CD1c-positive myeloid dendritic cell (primary cell): Measurements from ENCODE around the gene ADAM33.
A peak's percentile ranks its signal among the peaks of the same experiment; 100 is the strongest.

Experiments used
- DNase-seq: peaks from one replicate; pipeline ENCODE4 v3.0.0-alpha.2; 2016; ENCODE audit errors: extremely low spot score

ADAM33 gene

GRCh38 chr20:3667434-3668037 lies 14.3 kb downstream of the ADAM33 start:
- DNase-seq: no peak

- no peak for DNase-seq
Observed at GRCh38 chr20:3663858-3664257, 18.0 kb downstream of the ADAM33 start.

GRCh38 chr20:3663031-3663701 lies 18.6 kb downstream of the ADAM33 start, which contains the start of gene GFRA4:
Gene GFRA4 (minus strand): TSS chr20:3663399. CDS start chr20:3663399, 0 bp downstream.
- DNase-seq: no peak

GRCh38 chr20:3661814-3662665 lies 19.8 kb downstream of the ADAM33 start:
- DNase-seq: no peak

- no peak for DNase-seq
Observed at GRCh38 chr20:3661060-3661813, 20.6 kb downstream of the ADAM33 start.

GRCh38 chr20:3660262-3661059 lies 21.3 kb downstream of the ADAM33 start:
- no peak for DNase-seq

- no peak for DNase-seq
Observed at GRCh38 chr20:3659492-3660261, 22.1 kb downstream of the ADAM33 start.

GRCh38 chr20:3658716-3659491 lies 22.9 kb downstream of the ADAM33 start:
- peak; percentile 34 for DNase-seq

- no peak for DNase-seq
Observed at GRCh38 chr20:3658019-3658715, 23.6 kb downstream of the ADAM33 start.

GRCh38 chr20:3655131-3655405 lies 26.7 kb downstream of the ADAM33 start:
- no peak for DNase-seq

- DNase-seq: no peak
Observed at GRCh38 chr20:3654326-3655130, 27.3 kb downstream of the ADAM33 start.

- DNase-seq: no peak
Observed at GRCh38 chr20:3653921-3654320, 27.9 kb downstream of the ADAM33 start.

- DNase-seq: peak; percentile 43
Observed at GRCh38 chr20:3652676-3653596, 28.9 kb downstream of the ADAM33 start.

GRCh38 chr20:3652221-3652620 lies 29.6 kb downstream of the ADAM33 start:
- no peak for DNase-seq

- DNase-seq: no peak
Observed at GRCh38 chr20:3651204-3651962, 30.4 kb downstream of the ADAM33 start.

- no peak for DNase-seq
Observed at GRCh38 chr20:3648951-3649350, 32.9 kb downstream of the ADAM33 start.
